Urinary bladder (tissue), 4 donors: ENCODE data around the gene ADARB2. TPM values are rescaled to one million over a fixed set of nuclear protein-coding genes. Genes with fewer than 3 reads are reported as not detected.

ENCODE experiments used
- DNase-seq: peaks from one replicate; pipeline ENCODE4 v3.0.0-alpha.2; 2015; ENCODE audit errors: extremely low spot score
- H3K27ac ChIP-seq: one replicate; pipeline ENCODE4 v1.5.1; 2013; ENCODE audit warnings: low read depth, mild to moderate bottlenecking, moderate library complexity
- H3K36me3 ChIP-seq: one replicate; pipeline ENCODE4 v1.6.1; 2013; ENCODE audit warnings: mild to moderate bottlenecking, moderate library complexity; ENCODE audit not compliant: insufficient read depth
- H3K4me1 ChIP-seq: one replicate; pipeline ENCODE4 v1.6.1; 2013; ENCODE audit warnings: mild to moderate bottlenecking, moderate library complexity; ENCODE audit not compliant: insufficient read depth
- H3K4me3 ChIP-seq: one replicate; pipeline ENCODE4 v1.5.1; 2013; ENCODE audit warnings: low read depth, low read length
- WGBS: extraction: QIAGEN DNeasy Blood & Tissue Kit; methylation state at CpG from one replicate; pipeline ENCODE4 v1.1.7; 2013; 5-methylcytosine and 5-hydroxymethylcytosine counted together
- polyA plus RNA-seq: library from polyadenylated mRNA; stranded (reverse); fragments of 200-250 nt; gene quantifications from one replicate; pipeline ENCODE4 v1.2.3, GENCODE V29; 2013
- total RNA-seq: library from RNA; depleted of rRNA; stranded (reverse); fragments of >200 nt; gene quantifications from one replicate; pipeline ENCODE4 v1.2.3, GENCODE V29; 2014
- donor health status: healthy with polysubstance abuse.
- donor health status: healthy.

ADARB2 gene
- total and polyA plus RNA-seq, 2 donors: 0.26 to 1.0 TPM

DNA sequence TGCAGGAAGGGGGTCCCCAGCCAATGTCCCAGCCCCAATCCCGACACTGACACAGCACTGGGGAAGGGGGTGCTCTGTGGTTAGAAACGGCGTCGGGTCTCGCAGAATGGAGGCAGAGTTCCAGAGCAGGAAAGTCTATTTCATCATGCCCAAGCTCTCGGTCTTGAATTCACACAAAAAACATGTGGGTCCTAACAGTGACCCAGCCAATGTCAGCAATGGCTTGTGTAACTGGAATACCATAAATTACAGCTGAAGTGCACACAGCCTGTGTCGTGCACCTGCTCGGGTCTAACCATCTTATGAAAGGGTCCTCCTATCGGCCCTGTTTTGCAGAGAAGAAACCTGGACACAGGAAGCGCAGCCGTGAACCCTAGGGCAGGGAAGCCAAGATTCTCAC lies 324.1 kb downstream of the ADARB2 start:
- 93% methylated on average over 11 of the region's 11 CpGs for WGBS
- no peak for DNase-seq
- no peaks in the 10 kb centered on the region for H3K36me3 ChIP-seq
- no peaks in the 10 kb centered on the region for H3K4me1 ChIP-seq
- no peak overlapping the region for H3K4me3 ChIP-seq
- H3K27ac ChIP-seq: no peak overlapping the region

DNA sequence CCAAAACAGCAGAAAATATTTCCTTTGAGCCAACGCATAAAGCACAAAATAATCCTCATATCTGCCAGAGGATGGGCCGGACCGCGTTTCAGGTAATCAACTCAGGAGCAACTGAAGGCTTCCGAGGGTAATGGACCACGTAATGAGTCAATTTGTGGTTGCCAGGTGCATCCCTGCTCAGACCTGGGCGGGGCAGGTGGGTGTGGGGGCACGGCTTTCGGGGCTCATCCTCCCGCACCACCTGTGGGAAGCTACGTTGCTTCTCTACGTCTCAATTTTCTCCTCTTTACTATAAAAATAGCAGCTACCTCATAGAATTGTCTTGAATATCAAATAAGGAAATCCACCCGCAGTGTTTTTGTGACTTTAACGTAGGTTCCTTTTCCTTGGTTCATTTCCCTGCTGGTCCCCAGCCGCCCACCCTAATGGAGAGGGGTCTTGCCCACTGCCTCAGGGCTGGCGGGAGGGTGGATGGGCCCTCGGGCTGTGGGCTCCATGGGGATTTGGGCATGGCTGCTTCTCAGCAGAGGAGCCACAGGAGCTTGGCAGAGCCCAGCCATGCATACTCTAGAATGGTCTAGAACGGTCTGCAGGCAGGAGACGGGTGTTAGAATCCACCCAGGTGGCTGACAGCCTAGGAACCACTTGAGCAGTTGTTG lies 324.7 kb downstream of the ADARB2 start:
- H3K4me1 ChIP-seq: no peaks in the 10 kb centered on the region
- H3K36me3 ChIP-seq: no peaks in the 10 kb centered on the region
- 87% methylated on average over 19 of the region's 19 CpGs for WGBS
- H3K27ac ChIP-seq: no peak overlapping the region
- no peak overlapping the region for H3K4me3 ChIP-seq
- DNase-seq: no peak

DNA sequence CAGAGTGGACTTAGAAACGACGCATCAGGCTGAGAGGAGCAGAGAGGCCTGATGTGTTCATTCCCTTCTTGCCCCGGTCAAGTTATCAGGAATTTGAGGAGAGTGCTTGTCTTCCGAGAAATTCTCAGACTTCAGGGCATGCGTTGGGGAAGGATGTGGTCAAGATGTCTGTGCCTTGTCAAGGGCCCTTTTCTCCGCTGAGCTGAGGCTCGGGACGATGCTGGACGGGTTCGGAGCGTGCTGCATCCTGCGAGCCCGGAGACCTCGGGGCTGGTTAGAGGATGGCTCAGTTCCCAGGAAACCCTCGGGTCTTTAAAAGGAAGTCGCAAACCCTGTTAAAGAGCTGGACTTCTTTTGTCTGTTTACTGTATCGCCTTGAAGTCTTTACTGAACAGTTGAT lies 325.4 kb downstream of the ADARB2 start:
- no peak overlapping the region for H3K4me3 ChIP-seq
- WGBS: 20% methylated on average over 17 of the region's 17 CpGs
- no peaks in the 10 kb centered on the region for H3K36me3 ChIP-seq
- H3K27ac ChIP-seq: no peak overlapping the region
- DNase-seq: no peak
- H3K4me1 ChIP-seq: no peaks in the 10 kb centered on the region

DNA sequence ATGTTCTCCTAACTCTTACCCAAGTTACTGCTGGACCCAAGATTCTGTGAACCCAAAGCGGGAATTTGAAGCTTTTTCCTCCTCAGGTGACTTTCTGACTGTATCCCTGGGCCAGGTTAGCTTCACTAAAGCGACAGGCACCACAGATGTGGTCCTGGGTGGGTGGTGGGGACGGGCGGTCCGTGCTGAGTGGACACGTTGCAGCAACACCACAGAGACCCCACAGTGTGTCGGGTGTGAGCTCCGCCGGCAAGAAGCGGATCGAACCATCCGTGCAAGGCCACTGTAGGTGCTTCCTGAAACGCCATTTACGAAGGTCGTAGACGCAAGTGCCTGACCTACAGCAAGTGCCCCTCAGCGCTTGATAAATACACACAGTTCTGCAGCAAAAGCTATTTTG lies 325.9 kb downstream of the ADARB2 start:
- no peak for DNase-seq
- 90% methylated on average over 17 of the region's 17 CpGs for WGBS
- H3K36me3 ChIP-seq: no peaks in the 10 kb centered on the region
- H3K4me3 ChIP-seq: no peak overlapping the region
- H3K4me1 ChIP-seq: no peaks in the 10 kb centered on the region
- H3K27ac ChIP-seq: no peak overlapping the region

DNA sequence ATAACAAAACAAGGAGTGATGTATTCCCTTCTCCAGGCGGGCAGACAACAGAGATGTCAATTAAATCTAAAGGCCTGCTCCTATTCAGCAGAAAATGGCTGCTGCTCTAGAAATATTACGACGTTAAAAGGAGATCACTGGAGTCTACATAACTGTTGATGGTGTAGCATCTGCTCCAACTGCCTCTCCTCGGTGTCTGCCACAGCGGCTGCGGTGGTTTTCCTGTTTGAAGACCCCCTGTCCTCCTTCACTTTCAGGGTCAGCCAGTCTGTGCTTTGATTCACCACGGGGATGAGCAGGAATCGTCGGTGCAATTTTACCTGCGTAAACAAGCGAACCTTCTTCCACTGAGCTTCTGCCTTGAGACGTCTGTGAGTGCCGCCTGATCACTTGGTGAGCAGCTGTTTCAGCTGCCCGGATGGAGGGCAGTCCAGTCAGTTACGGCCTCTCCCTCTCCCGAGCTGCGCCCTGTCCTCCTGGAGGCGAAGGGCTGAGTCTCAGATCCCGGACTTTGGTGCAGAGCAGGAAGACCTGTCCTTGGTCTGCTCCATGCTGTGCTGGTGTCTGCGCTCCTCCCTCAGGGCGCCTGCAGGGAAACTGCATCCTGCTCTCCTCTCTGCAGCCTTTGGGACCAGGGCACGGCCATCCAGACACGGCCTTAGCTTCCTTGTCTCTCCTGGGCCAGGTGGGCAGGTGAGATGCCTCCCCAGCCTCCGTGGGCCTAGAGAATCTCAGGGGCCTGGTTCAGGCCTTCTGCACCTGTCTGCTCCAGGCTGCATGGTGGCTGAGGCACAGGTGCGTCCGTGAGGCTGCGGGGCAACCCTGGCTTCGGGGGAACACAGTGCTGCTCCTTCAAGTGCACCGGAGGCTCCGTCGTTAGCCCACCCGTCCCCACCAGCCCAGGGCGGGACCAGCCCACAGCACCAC lies 326.6 kb downstream of the ADARB2 start:
- H3K4me3 ChIP-seq: no peak overlapping the region
- DNase-seq: no peak
- H3K27ac ChIP-seq: no peak overlapping the region
- no peaks in the 10 kb centered on the region for H3K36me3 ChIP-seq
- H3K4me1 ChIP-seq: no peaks in the 10 kb centered on the region
- 91% methylated on average over 33 of the region's 33 CpGs for WGBS

DNA sequence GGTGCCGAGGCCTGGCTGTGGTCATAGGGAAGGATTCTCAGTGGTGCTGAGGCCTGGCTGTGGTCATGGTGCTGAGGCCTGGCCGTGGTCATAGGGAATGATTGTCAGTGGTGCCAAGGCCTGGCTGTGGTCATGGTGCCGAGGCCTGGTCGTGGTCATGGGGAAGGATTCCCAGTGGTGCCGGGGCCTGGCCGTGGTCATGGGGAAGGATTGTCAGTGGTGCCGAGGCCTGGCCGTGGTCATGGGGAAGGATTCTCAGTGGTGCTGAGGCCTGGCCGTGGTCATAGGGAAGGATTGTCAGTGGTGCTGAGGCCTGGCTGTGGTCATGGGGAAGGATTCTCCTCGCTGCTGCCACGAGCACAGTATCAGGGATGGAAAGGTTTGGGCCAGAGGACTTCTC lies 327.3 kb downstream of the ADARB2 start:
- no peaks in the 10 kb centered on the region for H3K4me1 ChIP-seq
- no peak overlapping the region for H3K27ac ChIP-seq
- H3K4me3 ChIP-seq: no peak overlapping the region
- no peak for DNase-seq
- no peaks in the 10 kb centered on the region for H3K36me3 ChIP-seq
- 94% methylated on average over 10 of the region's 11 CpGs for WGBS

DNA sequence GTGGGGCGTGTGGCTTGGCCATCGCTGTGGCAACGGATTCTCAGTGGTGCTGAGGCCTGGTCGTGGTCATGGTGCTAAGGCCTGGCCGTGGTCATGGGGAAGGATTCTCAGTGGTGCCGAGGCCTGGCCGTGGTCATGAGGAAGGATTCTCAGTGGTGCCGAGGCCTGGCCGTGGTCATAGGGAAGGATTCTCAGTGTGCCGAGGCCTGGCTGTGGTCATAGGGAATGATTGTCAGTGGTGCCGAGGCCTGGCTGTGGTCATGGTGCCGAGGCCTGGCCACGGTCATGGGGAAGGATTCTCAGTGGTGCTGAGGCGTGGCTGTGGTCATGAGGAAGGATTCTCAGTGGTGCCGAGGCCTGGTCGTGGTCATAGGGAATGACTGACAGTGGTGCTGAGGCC lies 327.9 kb downstream of the ADARB2 start:
- Histone ChIP-seq H3K27ac (no peak overlapping the region), H3K36me3 (no peaks in the 10 kb centered on the region), H3K4me1 (no peaks in the 10 kb centered on the region), H3K4me3 (no peak overlapping the region)
- DNase-seq: no peak
- WGBS: 89% methylated on average over 12 of the region's 16 CpGs

DNA sequence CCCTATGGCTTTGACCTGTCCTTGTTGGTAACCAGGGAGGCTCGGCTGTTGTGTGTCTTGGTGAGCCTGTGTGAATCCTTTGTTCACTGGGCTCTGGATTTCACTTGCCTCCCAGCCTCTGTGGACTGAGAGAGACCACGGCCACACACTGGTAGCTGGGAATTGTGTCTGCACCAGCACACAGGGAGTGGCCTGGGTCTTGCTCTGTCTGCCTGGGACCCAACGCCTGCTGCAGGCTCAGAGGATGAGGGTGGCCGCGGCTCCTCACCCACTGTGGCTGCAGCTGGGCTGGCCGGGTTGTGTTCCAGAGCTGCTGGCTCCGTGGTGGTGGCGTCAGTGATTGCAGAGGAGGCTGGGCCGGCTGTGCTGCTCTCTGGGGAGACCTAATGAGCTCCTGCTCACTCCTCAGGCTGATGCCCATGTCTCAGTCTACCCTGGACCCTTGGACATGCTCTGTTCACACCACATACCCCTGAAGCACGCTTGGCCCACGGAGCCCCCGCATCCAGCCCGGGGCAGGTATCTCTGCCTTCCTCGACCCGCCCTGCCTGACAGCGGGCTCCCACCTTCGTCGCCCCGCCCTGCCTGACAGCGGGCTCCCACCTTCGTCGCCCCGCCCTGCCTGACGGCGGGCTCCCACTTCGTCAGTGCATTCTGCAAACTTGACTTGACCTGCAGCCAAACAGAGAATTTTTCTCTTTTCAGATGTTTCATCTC lies 328.5 kb downstream of the ADARB2 start:
- H3K4me1 ChIP-seq: no peaks in the 10 kb centered on the region
- no peak overlapping the region for H3K27ac ChIP-seq
- H3K36me3 ChIP-seq: no peaks in the 10 kb centered on the region
- no peak overlapping the region for H3K4me3 ChIP-seq
- no peak for DNase-seq
- 87% methylated on average over 26 of the region's 26 CpGs for WGBS

DNA sequence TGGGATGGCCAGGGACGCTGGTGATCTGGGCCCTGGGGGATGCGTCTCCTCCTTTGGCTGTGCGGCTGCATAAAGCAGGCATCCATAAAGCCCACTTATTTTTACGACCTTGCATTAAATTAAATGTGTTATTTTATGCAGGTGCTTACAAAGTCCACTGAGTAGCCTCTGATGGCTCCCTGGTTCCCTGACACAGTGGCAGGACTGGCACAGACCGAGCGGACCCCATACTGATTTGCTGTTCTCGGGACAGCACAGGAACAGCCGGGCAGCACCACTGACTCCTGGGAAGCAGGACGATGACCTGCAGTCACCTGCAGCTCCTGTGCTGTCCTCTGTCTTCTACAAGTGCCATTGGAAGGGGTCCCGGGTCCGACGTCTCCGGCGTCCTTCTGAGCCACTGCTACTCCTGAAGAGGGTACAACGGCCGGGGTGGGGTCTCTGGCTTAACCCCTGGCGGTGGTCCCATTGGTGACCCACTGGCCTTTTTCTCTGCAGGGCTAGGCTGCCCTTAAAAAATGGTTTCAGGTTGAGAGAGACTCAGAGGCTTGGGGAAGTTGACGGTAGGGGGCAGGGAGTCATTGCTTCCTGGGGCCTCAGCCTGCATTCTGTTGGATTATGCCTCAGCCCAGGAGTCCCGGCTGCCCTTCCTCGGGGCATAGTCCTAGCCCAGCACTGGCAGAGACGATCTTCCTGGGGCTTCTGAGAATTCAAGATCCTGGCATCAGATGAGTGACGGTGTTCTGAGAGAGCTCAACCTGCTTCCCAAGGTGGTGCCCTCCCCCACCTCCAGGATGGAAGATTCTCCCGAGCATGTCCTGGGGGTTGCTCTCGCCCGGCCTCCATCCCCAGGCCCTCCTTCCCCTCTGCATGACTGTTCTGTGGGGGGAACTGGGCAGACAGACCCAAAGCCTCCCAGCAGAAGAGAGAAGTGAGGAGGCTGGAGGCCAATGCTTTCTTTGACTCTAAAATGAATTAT lies 330.1 kb downstream of the ADARB2 start:
- no peak for DNase-seq
- 79% methylated on average over 25 of the region's 25 CpGs for WGBS
- no peak overlapping the region for H3K4me3 ChIP-seq

DNA sequence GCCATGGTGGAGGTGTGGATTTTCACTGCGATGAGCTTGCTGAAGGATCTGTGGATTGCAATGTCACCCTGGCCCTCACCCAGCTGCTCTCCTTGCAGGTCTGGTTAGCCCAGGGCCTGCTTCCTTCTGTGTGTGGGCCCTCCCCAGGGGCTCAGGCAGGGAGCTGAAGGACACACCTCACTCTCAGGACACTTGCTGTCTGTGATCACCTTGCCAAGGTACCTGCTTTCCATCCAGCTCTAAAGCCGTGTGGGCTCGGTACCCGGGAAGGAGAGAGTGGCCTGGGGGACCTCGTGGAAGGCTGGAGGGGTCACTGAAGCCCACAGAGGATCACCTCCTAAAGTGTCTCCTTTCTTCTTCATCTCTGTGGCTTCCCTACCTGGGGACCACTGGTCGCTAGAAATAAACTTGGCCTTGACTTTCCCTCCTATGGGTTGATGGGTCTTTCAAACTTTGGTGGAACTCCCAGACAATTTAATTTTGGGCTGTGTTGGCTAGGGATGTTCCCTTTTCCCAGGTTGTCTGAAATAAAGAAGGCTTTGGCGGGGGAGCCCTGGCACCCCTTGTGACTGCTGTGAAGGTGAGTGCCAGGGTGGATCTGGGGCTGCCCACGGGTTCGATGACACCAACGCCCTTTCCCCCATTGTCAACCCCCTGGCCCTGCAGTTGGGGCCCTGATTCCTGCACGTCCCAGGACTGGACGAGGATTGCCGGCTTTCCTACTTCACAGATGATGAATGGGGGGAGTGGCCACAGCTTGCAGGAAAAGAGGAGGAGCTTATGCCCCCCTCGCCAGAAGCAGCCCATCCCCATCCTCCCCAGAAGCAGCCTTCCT lies 331.0 kb downstream of the ADARB2 start:
- DNase-seq: no peak

More for the DNA sequence above, 330.1 kb downstream of the ADARB2 start:
- Histone ChIP-seq H3K4me1 (no peaks in the 10 kb centered on the region), H3K27ac (no peak overlapping the region), H3K36me3 (no peaks in the 10 kb centered on the region)

DNA sequence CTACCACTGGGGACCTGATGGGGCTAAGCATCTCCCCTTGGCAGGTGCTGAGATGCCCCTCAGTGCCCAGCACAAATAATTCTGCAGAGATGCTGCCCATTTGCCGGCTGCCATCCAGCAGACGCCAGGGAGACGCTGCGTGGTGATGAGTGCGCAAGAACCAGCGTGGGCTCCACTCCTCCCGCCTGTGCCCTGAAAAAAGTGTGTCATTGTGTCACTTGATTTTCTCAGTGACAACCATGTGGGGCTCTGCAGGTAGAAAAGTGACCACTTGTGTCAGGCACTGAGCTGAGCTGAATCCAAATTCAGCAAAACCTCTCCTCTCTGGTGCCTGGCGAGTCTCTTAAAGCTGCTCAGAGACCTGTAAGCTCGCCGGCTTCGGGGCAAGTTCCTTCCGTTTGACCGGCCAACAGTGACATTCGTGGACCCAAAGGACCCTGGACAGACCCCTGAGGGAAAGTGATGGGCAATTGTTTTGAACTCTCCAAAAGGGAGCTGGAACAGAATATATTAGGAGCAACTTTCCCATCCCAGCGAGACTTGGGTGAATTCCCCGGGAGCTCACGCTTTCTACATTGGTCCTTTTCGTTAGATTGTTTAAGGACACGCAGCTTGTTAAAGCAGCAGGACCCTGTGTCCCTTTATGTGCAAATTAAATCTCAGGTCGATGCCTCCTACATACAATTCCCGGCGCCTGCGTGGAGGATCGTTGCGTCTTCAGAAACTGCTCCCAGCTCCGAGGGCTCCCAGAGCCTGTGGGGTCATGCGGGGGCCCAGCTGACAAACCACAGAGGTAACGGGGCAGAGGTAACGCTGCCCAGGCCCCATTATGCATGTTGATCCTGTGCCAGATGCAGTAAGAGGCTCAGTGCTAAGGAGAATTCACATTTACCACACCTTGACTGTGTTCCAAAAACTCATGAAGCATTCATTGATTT lies 332.7 kb downstream of the ADARB2 start:
- Histone ChIP-seq H3K4me1 (no peaks in the 10 kb centered on the region), H3K27ac (no peak overlapping the region), H3K36me3 (no peaks in the 10 kb centered on the region), H3K4me3 (no peak overlapping the region)
- DNase-seq: no peak
- 86% methylated on average over 29 of the region's 29 CpGs for WGBS

More for the DNA sequence above, 331.0 kb downstream of the ADARB2 start:
- Histone ChIP-seq H3K4me3 (no peak overlapping the region), H3K27ac (no peak overlapping the region), H3K4me1 (no peaks in the 10 kb centered on the region), H3K36me3 (no peaks in the 10 kb centered on the region)
- 76% methylated on average over 14 of the region's 14 CpGs for WGBS
